GM19372 (cell line): ENCODE results near the gene APBA3.
"Not testable (repeated sequence)": the region's sequence is repeated elsewhere in the genome, so short reads cannot be mapped to it uniquely, and the experiment has no call there.

Experiments
- ATAC-seq: cut with Tn5 transposase; IDR thresholded peaks from one replicate; pipeline ENCODE4 v1.9.1; 2021; ENCODE audit warnings: mild to moderate bottlenecking, low read depth, moderate library complexity; ENCODE audit not compliant: unreplicated experiment

The APBA3 gene

DNA sequence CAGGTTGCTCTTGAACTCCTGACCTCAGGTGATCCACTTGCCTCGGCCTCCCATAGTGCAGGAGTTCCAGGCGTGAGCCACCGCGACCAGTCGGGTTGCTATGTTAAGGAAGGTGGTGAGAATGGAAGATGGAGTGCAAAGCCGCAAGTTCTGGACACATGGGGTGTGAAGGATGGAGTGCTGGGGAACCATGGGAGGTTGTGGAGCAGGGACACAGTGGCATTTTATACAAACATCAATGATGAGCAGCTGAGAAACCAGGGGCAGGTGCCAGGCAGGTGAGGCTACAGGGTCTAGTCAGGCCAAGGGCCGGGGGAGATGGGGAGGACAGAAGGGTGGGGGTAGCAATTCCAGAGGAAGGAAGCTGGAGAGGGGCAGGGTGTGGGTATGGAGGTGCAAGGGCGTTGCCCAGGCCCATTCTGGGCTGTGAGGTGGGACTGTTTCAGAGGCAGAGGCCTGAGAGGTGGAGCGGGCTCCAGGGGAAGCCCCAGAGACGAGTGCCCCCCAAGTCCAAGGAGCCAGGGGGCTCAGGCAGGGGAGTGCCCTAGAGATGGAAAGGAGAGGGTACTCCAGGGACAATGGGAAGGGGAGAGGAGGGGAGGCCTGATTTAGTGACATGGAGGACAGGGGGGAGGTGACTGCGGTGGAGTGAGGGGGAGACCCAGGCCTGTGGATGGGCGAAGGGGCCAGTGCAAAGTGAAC lies 12.5 kb upstream of the APBA3 start:
- no peak for ATAC-seq

- ATAC-seq = no peak
These were observed 10.5 kb upstream of the APBA3 start, which contains the start of gene RAX2 for GRCh38 chr19:3771906-3772455. Gene RAX2, minus strand, starts transcription at chr19:3772228. Its CDS starts 486 bp downstream, at chr19:3771742.

DNA sequence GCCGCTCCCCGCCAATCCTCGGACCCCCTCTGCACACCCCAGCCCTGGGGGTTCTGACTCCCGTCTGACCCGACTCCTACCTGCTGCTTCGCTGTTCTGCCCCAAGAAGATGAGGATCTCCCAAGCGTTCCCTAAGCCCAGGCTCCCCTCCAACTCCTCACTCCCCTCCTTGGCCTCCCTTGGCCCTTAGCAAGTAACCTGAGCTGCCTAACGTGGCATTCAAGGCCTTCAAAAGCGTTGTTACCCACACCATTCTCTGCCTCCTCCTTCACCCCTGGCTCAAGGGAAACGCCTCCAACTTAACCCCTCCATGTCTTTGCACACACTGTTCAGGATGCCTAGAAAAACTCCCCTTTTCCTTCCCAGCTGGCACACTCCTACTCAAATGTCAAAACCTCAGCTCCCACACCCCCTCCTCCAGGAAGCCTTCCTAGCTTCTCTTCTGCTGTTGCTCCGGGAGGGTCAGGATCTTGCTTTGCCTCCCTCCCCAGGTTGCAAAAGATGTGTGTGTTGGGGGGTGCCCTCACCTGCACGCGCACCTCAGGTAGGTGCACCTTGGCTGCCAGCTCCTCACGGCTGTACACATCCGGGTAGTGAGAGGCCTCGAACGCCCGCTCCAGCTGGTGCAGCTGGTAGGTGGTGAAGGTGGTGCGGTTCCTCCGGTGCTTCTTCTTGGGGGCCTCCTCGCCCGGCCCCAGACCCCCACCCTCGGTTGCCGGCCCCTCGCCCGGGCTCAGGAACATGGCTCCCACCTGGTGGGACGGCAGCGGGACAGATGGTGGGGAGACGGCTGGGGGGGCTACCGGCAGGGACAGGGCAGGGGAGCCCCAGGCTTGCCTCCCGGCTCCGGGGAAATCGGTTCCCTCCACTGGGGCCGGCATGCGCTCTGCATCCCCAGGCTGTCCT lies 9.8 kb upstream of the APBA3 start:
- ATAC-seq = no peak

- no peak for ATAC-seq
These were observed 8.9 kb upstream of the APBA3 start for GRCh38 chr19:3770136-3770999.

GRCh38 chr19:3769494-3769893 lies 8.0 kb upstream of the APBA3 start:
- ATAC-seq = no peak

DNA sequence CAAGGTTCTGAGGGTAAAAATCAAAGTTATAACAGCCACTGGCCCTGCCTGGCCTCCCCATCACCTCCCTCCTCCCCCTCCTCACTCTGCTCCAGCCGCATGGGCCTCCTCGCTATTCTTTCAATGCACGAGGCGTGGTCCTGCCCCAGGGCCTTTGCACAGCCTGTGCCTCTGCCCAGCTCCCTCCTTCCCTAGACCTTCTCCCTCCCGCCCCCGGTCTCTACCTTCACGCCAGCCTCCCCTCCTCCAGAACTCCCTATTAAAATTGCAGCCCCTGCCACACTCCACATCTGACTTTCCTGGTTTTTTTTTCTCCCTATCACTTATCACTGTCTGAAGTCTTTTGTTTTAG lies 7.2 kb upstream of the APBA3 start:
- no peak for ATAC-seq

GRCh38 chr19:3768015-3768747 lies 6.7 kb upstream of the APBA3 start:
- no peak for ATAC-seq

DNA sequence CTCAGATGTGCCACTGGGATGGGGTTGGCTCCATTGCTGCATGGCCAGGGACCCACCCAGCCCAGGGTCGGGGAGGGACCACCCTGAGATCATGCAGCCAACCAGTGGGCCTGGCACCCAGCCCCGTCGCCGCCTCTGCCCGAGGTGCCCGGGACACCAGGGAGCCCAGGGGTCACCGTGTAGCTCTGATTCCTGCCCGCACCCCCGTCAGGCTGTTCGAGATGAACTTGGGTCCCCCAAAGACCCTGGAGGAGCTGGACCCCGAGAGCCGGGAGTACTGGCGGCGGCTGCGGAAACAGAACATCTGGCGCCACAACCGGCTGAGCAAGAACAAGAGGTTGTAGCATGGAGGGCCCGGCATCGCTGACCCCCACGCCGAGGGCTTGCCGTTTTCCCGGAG lies 5.6 kb upstream of the APBA3 start:
- no peak for ATAC-seq

DNA sequence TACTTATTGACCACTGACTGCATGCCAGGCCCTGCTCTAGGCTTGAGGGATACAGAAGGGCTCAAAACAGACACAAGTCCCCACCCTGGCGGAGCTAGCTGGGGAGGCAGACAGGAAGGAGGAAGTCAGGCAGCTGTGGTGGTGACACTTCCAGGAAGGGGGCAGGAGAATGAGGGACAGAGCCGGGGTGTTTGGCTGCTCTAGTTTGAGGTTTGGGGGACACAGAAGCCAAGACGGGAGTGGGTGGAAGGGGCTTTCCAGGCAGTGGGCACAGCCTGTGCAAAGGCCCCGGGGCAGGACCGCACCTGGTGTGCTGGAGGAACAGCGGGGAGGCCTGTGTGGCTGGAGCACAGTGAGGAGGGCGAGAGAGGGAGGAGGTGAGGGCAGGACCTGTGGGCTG lies 5.0 kb upstream of the APBA3 start:
- no peak for ATAC-seq

DNA sequence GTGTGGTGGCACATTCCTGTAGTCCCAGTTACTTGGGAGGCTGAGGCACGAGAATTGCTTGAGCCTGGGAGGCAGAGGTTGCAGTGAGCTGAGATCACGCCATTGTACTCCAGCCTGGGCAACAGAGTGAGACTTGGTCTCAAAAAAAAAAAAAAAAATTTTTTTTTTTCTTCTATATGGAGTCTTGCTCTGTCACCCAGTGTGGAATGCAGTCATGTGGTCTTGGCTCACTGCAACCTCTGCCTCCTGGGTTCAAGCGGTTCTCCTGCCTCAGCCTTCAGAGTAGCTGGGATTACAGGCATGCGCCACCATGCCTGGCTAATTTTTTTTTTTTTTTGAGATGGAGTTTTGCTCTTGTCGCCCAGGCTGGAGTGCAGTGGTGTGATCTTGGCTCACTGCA lies 4.3 kb upstream of the APBA3 start:
- not testable (repeated sequence) for ATAC-seq

- ATAC-seq = no peak
These were observed 3.6 kb upstream of the APBA3 start for GRCh38 chr19:3765121-3765520.

DNA sequence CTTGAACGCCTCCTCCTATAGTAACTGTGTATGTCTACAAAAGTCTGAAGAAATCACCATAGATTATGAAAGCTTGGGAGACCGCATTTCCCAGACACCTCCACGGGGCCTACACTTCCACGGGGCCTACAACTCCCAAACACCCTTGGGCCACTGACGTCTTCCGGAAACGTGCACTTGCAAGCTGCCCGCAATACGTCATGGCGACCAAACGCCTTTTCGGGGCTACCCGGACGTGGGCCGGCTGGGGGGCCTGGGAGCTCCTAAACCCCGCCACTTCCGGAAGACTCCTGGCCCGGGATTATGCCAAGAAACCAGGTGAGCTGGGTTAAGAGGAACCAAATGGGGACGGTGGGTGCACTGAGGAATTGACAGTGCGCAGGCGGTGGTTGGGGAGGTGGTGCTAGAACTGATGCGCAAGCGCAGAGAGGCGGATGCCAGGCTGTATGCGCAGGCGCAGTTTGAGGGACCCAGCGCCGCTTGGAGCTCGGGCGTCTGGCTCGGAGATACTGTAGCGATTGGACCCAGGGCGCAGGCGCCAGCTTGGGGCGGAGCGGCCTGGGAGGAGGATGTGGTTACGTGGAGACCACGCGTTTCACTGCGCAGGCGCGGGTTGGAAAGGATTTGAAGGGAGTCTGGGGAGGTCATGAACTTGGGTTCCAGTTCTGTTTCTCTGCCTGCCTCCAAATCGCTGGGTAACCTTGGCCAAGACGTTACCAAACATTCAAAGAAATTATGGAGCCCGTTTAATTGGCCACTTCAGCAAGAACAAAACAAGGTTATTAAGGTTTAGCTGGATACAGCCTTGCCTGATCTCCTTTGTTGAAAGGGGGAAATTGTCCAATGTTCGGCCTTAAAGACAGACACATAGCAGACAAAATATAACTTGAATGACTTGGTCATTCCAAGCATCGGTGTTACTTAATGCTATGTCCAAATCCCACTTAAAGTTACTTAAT lies 1.3 kb upstream of the APBA3 start, which contains the start of gene MRPL54:
Gene MRPL54 (plus strand): TSS at position 182 of the 959 bp plus-strand sequence. CDS start 19 bp downstream, at position 201.
- peak; percentile 72 for ATAC-seq

DNA sequence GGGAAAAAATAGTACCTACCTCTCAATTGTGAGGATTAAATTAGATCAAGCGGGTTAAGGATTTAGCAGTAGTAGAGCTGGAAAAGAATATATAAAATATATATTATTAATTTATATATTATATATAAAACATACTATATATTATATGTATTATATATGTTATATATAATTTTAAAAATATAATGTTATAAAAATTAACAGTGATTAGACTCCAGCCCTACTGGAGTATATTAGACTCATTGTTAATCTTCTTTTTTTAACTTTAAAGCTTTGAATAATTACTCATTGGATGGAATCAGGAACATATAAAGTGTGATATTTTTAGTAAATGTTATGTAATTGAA lies 610 bp upstream of the APBA3 start:
- no peak for ATAC-seq

- no peak for ATAC-seq
These were observed 576 bp downstream of the APBA3 start for GRCh38 chr19:3760871-3761361.

GRCh38 chr19:3759482-3760254 lies 1.8 kb downstream of the APBA3 start:
- ATAC-seq = no peak

GRCh38 chr19:3758297-3758696 lies 3.2 kb downstream of the APBA3 start:
- not testable (repeated sequence) for ATAC-seq

DNA sequence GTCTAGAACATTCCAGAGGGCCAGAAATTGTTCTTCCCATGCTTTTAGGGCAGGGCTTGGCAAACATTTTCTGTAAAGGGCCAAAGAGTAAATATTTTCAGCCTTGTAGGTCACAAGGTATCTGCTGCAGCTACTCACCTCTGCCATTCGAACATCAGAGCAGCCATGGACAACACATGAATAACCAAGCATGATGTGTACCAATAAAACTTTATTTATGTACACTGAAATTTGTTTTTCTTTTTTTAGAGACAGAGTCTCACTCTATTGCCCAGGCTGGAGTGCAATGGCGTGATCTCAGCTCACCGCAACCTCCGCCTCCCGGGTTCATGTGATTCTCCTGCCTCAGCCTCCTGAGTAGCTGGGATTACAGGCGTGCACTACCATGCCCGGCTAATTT lies 3.8 kb downstream of the APBA3 start:
- not testable (repeated sequence) for ATAC-seq
